Measurements from ENCODE around the gene KRT82. TPM values are rescaled to one million over a fixed set of nuclear protein-coding genes. Genes with fewer than 3 reads are reported as not detected.
"Not testable (repeated sequence)": the region's sequence is repeated elsewhere in the genome, so short reads cannot be mapped to it uniquely, and the experiment has no call there.

Gene KRT82
- total RNA-seq, result not detected in 2 replicates
- long read RNA-seq, result 0 reads

DNA sequence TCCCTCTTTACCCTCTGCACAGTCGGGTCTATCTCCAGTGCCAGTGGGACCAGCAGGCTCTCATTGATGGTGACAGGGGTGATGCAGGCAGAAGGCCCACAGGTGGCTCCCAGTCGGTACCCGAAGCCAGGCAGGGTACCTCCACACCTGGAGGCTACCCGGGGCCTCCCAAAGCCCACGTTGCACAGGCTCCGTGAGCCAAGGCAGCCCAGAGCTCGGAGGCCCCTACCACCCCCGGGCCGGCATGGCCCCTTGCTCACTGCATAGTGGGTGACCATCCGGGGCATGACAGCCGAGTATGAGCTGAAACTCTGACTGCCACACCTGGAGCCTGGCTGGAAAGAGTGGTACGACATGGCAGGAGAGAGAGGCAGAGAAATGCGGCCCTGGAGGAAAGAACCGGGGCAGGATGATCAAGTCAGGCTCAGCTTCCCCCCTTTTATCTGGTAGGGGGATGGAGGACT lies at the start of gene KRT82:
Gene KRT82 (minus strand): TSS at position 414 of the 464 bp plus-strand sequence. CDS start 58 bp downstream, at position 356.
- H3K9me3 Mint-ChIP-seq (ENCODE audit: low read depth), result peaks cover 3% of the 10 kb centered on the region
- peaks cover 43% of the 10 kb centered on the region for H3K27me3 Mint-ChIP-seq
- no peak for DNase-seq (ENCODE audit: low spot score, unreplicated experiment)

DNA sequence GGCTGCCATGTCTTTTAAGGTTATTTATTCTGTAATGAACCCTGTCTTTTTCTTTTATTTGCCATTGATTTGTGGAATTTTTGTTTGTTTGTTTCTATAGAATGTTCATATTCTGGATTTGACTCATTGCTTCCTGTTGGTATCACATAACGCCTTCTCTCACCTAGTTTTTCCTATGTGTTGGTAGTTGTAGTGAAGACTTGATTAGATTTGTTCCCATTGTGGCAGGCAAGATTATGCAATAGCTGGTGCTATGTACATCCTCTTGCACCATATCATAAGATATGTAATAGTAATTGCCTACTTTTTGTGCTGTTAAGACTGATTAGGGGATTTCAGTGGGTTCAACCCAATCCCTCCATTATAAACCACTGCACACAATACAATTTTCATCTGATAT lies 49.7 kb upstream of the KRT82 start:
- no peak overlapping the region for H3K27ac Mint-ChIP-seq
- DNase-seq (ENCODE audit: low spot score, unreplicated experiment), result no peak
- peaks cover 3% of the 10 kb centered on the region for H3K27me3 Mint-ChIP-seq
- TF ChIP-seq, protein P1, sequence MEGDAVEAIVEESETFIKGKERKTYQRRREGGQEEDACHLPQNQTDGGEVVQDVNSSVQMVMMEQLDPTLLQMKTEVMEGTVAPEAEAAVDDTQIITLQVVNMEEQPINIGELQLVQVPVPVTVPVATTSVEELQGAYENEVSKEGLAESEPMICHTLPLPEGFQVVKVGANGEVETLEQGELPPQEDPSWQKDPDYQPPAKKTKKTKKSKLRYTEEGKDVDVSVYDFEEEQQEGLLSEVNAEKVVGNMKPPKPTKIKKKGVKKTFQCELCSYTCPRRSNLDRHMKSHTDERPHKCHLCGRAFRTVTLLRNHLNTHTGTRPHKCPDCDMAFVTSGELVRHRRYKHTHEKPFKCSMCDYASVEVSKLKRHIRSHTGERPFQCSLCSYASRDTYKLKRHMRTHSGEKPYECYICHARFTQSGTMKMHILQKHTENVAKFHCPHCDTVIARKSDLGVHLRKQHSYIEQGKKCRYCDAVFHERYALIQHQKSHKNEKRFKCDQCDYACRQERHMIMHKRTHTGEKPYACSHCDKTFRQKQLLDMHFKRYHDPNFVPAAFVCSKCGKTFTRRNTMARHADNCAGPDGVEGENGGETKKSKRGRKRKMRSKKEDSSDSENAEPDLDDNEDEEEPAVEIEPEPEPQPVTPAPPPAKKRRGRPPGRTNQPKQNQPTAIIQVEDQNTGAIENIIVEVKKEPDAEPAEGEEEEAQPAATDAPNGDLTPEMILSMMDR (IDR thresholded peaks at IDR 0.05; ENCODE audit: unreplicated experiment), result no peak
- H3K4me3 Mint-ChIP-seq (ENCODE audit: low read depth), result no peak overlapping the region
- H3K36me3 Mint-ChIP-seq (ENCODE audit: insufficient read depth), result no peaks in the 10 kb centered on the region
- H3K4me1 Mint-ChIP-seq (ENCODE audit: low read depth), result peaks cover 8% of the 10 kb centered on the region
- H3K9me3 Mint-ChIP-seq (ENCODE audit: low read depth), result no peaks in the 10 kb centered on the region

More for the DNA sequence above, at the start of gene KRT82:
- H3K4me3 Mint-ChIP-seq (ENCODE audit: low read depth), result no peak within 1 kb of the TSS
- peaks cover 7% of the 10 kb centered on the region for H3K4me1 Mint-ChIP-seq (ENCODE audit: low read depth)
- peaks cover 2% of the 10 kb centered on the region for H3K36me3 Mint-ChIP-seq (ENCODE audit: insufficient read depth)
- TF ChIP-seq, protein P1 (IDR thresholded peaks at IDR 0.05; ENCODE audit: unreplicated experiment), result no peak
- no peak within 1 kb of the TSS for H3K27ac Mint-ChIP-seq

DNA sequence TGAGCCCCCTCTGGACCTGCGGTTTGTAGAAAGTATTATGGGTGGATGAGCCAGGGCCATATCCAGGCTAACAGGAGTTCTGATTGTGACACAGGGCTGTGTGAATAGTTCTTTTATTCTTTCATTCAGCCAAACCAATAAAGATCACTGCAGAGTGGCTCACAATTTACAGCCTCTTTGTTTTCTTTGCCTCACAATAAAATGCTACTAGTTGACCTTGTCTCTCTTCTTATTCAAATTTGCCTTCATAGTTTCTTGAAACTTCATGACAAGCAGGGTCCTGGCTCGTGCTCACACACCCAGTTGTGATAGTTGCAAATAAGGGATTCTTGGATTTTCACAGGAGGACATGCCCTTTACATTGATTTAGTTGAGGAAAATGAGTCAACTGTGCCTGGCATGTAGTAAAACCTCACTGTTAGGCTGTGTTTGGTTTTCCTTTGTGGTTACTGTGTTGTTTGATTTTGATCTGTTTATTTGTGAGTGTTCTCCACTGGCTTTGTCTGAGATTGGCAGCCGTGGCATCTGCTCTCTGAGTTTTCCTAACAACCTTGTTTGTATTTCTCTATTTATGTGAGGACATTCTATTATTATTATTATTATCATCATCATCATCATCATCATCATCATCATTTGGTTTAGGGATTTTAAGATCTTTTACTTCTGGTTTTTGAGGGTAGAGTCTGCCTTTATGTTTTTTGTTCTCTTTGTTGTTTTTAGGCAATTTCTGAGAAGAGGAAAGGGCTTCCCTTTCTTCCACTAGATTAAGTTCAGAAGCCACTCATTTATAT lies 48.5 kb upstream of the KRT82 start:
- H3K4me1 Mint-ChIP-seq (ENCODE audit: low read depth), result peaks cover 8% of the 10 kb centered on the region
- H3K27ac Mint-ChIP-seq, result no peak overlapping the region
- TF ChIP-seq, protein P1 (IDR thresholded peaks at IDR 0.05; ENCODE audit: unreplicated experiment), result no peak
- peaks cover 11% of the 10 kb centered on the region for H3K27me3 Mint-ChIP-seq
- no peaks in the 10 kb centered on the region for H3K9me3 Mint-ChIP-seq (ENCODE audit: low read depth)
- no peaks in the 10 kb centered on the region for H3K36me3 Mint-ChIP-seq (ENCODE audit: insufficient read depth)
- no peak overlapping the region for H3K4me3 Mint-ChIP-seq (ENCODE audit: low read depth)
- no peak for DNase-seq (ENCODE audit: low spot score, unreplicated experiment)

DNA sequence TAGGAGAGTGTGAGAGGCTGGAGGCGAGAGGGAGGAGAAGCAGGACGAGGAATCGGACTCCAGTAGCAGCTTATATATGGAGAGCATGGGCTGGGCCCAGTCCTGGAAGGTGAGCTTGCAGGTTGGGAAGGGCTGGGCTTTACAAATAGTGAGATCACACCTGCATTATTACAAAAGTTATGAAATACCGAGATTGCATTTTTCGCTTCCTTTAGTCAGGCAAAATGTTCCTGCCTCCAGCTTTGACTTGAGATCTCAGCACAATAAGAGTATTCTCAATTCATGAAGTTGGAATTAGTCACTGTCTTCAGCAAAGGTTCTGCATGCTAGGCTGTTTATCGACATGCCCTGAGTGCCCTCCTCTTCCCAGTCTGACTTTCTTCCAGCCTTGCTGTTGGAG lies 46.0 kb upstream of the KRT82 start, which contains the start of gene KRT6B:
Gene KRT6B (minus strand): TSS at position 46 of the 400 bp plus-strand sequence. CDS start 68 bp downstream, outside the sequence.
- Mint-ChIP-seq H3K27me3 (peaks cover 17% of the 10 kb centered on the region), H3K27ac (no peak within 1 kb of the TSS), H3K4me1 (ENCODE audit: low read depth) (peaks cover 8% of the 10 kb centered on the region), H3K36me3 (ENCODE audit: insufficient read depth) (no peaks in the 10 kb centered on the region), H3K4me3 (ENCODE audit: low read depth) (no peak within 1 kb of the TSS), H3K9me3 (ENCODE audit: low read depth) (no peaks in the 10 kb centered on the region)
- TF ChIP-seq, protein P1 (IDR thresholded peaks at IDR 0.05; ENCODE audit: unreplicated experiment), result no peak
- DNase-seq (ENCODE audit: low spot score, unreplicated experiment), result no peak

DNA sequence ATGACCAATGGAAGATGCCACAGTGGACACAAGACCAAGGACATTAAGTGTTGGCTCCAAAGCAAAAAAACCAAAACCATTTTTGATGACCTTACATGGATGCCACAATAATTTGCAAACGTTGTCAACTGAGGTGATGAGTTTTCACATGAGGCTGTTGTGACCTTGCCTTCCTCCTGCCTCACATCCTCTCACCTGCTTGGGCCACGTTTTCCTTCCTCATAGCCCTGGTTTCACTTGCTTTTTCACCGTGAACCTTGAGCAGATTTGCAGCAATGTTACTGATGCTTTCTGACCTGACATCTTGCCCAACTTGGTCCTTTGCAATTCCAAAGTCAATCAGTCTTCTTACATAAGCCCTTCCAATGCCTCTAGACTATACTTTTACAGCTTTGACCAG lies 42.1 kb upstream of the KRT82 start:
- no peak overlapping the region for H3K4me3 Mint-ChIP-seq (ENCODE audit: low read depth)
- DNase-seq (ENCODE audit: low spot score, unreplicated experiment), result no peak
- peaks cover under 1% of the 10 kb centered on the region for H3K4me1 Mint-ChIP-seq (ENCODE audit: low read depth)
- no peak overlapping the region for H3K27ac Mint-ChIP-seq
- H3K9me3 Mint-ChIP-seq (ENCODE audit: low read depth), result no peaks in the 10 kb centered on the region
- peaks cover 29% of the 10 kb centered on the region for H3K27me3 Mint-ChIP-seq
- TF ChIP-seq, protein P1 (IDR thresholded peaks at IDR 0.05; ENCODE audit: unreplicated experiment), result no peak
- no peaks in the 10 kb centered on the region for H3K36me3 Mint-ChIP-seq (ENCODE audit: insufficient read depth)

DNA sequence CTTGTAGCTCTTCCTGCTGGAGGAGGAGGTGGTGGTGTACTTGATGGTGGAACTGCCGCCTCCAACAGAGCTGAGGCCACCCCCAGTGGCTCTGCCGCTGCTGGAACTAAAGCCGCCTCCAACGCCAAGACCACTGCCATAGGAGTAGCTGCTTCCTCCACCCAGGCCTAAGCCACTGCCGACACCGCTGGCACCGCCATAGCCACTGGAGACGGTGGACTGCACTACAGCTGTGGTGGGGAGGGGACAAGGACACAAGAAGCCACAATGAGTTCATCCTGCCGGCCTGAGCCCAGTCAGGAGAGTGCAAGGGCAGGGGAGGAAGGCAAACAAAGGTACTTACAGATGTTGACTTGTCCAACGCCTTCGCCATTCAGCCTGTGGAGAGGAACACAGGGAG lies 41.1 kb upstream of the KRT82 start:
- H3K36me3 Mint-ChIP-seq (ENCODE audit: insufficient read depth); H3K9me3 Mint-ChIP-seq (ENCODE audit: low read depth); H3K4me1 Mint-ChIP-seq (ENCODE audit: low read depth); DNase-seq (ENCODE audit: low spot score, unreplicated experiment); H3K4me3 Mint-ChIP-seq (ENCODE audit: low read depth); H3K27ac Mint-ChIP-seq: not testable (repeated sequence)
- H3K27me3 Mint-ChIP-seq, result peaks cover 33% of the 10 kb centered on the region
